ENCODE results near the gene ANGPTL8.

GRCh38 chr19:11284515-11284914 is 45.1 kb downstream of the ANGPTL8 start:
- TF ChIP-seq, protein P1, sequence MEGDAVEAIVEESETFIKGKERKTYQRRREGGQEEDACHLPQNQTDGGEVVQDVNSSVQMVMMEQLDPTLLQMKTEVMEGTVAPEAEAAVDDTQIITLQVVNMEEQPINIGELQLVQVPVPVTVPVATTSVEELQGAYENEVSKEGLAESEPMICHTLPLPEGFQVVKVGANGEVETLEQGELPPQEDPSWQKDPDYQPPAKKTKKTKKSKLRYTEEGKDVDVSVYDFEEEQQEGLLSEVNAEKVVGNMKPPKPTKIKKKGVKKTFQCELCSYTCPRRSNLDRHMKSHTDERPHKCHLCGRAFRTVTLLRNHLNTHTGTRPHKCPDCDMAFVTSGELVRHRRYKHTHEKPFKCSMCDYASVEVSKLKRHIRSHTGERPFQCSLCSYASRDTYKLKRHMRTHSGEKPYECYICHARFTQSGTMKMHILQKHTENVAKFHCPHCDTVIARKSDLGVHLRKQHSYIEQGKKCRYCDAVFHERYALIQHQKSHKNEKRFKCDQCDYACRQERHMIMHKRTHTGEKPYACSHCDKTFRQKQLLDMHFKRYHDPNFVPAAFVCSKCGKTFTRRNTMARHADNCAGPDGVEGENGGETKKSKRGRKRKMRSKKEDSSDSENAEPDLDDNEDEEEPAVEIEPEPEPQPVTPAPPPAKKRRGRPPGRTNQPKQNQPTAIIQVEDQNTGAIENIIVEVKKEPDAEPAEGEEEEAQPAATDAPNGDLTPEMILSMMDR (conservative IDR thresholded peaks at IDR 0.05; ENCODE audit: low read depth, low read length): no peak
- TF ChIP-seq CEBPB (IDR thresholded peaks at IDR 0.05; ENCODE audit: low read depth, low read length) (no peak), POLR2A (IDR thresholded peaks at IDR 0.05; ENCODE audit: low read depth, low read length) (no peak)

All from IMR-90 (cell line).